Amygdala (tissue), 56 donors: ENCODE data around the gene ARHGEF16.

ENCODE experiments used
- DNase-seq, 56 donors: peaks; one replicate each; lab custom pipeline; 2025; lab: John Stamatoyannopoulos, UW

ARHGEF16 gene

GRCh38 chr1:3435666-3436065 is 18.8 kb upstream of the ARHGEF16 start:
- no peak for DNase-seq

- no peak for DNase-seq
Measured at GRCh38 chr1:3436451-3436850, 18.0 kb upstream of the ARHGEF16 start.

- no peak for DNase-seq
Measured at GRCh38 chr1:3436901-3437300, 17.6 kb upstream of the ARHGEF16 start.

- no peak for DNase-seq
Measured at GRCh38 chr1:3438661-3439180, 15.7 kb upstream of the ARHGEF16 start.

- DNase-seq, result no peak
Measured at GRCh38 chr1:3439346-3440299, 14.8 kb upstream of the ARHGEF16 start.

- no peak for DNase-seq
Measured at GRCh38 chr1:3440300-3440681, 14.2 kb upstream of the ARHGEF16 start.

- no peak for DNase-seq
Measured at GRCh38 chr1:3440711-3441409, 13.6 kb upstream of the ARHGEF16 start.

GRCh38 chr1:3441410-3441847 is 13.0 kb upstream of the ARHGEF16 start:
- DNase-seq, result peak in 33 of 56 donors; percentile 21 to 76 (median 49)

GRCh38 chr1:3441880-3442279 is 12.6 kb upstream of the ARHGEF16 start:
- peak in 3 of 56 donors; percentile 22 to 45 (median 32) for DNase-seq

- peak in 1 of 56 donors; percentile 45 for DNase-seq
Measured at GRCh38 chr1:3442331-3442730, 12.1 kb upstream of the ARHGEF16 start.

GRCh38 chr1:3442901-3443300 is 11.6 kb upstream of the ARHGEF16 start:
- DNase-seq, result no peak

GRCh38 chr1:3443807-3444206 is 10.7 kb upstream of the ARHGEF16 start:
- peak in 6 of 56 donors; percentile 17 to 47 (median 35) for DNase-seq

- DNase-seq, result peak in 1 of 56 donors; percentile 36
Measured at GRCh38 chr1:3444298-3444697, 10.2 kb upstream of the ARHGEF16 start.

- DNase-seq, result peak in 14 of 56 donors; percentile 12 to 57 (median 44)
Measured at GRCh38 chr1:3444736-3445135, 9.7 kb upstream of the ARHGEF16 start.

- DNase-seq, result no peak
Measured at GRCh38 chr1:3450202-3450863, 4.1 kb upstream of the ARHGEF16 start.

- no peak for DNase-seq
Measured at GRCh38 chr1:3450983-3451382, 3.5 kb upstream of the ARHGEF16 start.

GRCh38 chr1:3451994-3452865 is 2.2 kb upstream of the ARHGEF16 start:
- DNase-seq, result no peak

GRCh38 chr1:3452866-3453175 is 1.6 kb upstream of the ARHGEF16 start:
- no peak for DNase-seq

GRCh38 chr1:3453203-3453761 is 1.2 kb upstream of the ARHGEF16 start:
- peak in 45 of 56 donors; percentile 22 to 82 (median 59) for DNase-seq
